ENCODE measurements around the gene CYP26A1.

The CYP26A1 gene

DNA sequence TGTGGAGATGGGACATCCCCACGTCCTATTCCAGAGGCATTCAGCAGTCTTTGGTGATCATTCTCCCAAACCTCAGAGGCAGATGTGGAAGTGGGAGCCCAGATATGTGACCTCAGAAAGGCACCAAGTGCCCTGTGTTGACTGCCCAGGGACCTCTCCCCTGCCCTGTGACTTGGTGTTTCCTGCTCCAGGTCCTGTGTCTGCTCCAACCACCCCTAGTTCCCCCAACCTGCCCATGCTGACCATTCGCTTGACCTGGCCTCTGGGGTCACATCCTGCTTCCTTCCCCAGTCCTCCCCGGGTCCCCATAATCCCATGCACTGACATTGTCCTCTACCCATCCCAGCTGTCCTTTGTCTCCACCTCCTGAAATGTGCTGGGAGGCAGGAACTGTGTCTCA is 7.6 kb downstream of the CYP26A1 start:
- H3K4me3 ChIP-seq (ENCODE audit: low read depth, low read length): no peak overlapping the region
- DNase-seq (ENCODE audit: low read depth): no peak
- TF ChIP-seq, protein P1, sequence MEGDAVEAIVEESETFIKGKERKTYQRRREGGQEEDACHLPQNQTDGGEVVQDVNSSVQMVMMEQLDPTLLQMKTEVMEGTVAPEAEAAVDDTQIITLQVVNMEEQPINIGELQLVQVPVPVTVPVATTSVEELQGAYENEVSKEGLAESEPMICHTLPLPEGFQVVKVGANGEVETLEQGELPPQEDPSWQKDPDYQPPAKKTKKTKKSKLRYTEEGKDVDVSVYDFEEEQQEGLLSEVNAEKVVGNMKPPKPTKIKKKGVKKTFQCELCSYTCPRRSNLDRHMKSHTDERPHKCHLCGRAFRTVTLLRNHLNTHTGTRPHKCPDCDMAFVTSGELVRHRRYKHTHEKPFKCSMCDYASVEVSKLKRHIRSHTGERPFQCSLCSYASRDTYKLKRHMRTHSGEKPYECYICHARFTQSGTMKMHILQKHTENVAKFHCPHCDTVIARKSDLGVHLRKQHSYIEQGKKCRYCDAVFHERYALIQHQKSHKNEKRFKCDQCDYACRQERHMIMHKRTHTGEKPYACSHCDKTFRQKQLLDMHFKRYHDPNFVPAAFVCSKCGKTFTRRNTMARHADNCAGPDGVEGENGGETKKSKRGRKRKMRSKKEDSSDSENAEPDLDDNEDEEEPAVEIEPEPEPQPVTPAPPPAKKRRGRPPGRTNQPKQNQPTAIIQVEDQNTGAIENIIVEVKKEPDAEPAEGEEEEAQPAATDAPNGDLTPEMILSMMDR (conservative IDR thresholded peaks at IDR 0.05; ENCODE audit: low read depth, low read length): no peak

DNA sequence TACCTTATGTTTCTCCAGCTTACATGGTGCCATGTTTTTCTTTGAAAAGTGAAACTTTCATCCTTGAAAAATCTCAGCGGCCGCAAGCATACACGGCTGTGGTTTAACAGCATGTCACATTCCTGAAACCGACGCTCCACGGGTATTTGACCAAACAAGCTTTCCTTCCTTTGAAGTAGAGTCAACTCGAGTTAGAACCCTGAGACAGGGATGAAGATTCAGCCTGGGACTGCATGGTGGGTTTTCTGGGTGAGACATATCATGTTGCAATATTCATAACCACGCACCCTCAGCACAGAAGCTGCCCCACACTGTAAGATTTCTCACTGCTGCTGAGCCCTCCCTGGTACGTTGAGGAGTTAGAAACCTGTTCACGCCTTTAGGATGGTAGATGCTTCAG is 8.1 kb downstream of the CYP26A1 start:
- H3K4me3 ChIP-seq (ENCODE audit: low read depth, low read length): no peak overlapping the region
- TF ChIP-seq, protein P1 (conservative IDR thresholded peaks at IDR 0.05; ENCODE audit: low read depth, low read length): no peak
- DNase-seq (ENCODE audit: low read depth): peak; percentile 97

DNA sequence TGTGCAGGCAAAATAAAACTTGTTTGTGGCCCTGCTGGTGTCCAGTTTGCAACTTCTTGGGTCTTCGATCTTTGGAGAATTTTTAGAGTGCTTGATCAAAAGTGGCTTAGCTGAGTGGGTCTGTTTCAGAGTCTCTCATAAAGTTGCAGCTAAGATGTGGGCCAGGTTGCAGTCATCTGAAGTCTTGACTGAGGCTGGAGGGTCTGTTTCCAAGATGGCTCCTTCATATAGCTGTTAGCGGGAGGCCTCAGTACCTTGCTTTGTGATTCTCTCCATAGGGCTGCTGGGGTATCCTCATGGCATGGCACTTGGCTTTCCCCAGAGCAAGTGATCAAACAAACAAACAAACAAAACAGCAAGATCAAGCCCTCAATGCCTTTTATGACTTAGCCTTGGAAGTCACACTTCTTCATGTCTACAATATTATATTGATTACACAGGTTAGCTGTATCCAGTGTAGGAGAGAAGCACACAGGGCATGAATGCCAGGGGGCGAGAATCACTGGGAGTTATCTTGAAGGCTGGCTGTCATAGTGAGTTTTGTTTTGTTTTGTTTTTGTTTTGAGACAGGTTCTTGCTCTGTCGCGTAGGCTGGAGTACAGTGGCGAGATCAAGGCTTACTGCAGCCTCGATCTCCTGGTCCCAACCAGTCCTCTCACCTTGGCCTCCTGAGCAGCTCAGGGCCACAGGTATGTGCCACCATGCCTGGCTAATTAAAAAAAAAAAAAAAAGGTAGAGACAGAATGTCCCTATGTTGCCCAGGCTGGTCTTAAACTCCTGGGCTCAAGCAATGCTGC is 10.2 kb downstream of the CYP26A1 start:
- TF ChIP-seq, protein P1 (conservative IDR thresholded peaks at IDR 0.05; ENCODE audit: low read depth, low read length): no peak
- H3K4me3 ChIP-seq (ENCODE audit: low read depth, low read length): no peak overlapping the region
- DNase-seq (ENCODE audit: low read depth): no peak

DNA sequence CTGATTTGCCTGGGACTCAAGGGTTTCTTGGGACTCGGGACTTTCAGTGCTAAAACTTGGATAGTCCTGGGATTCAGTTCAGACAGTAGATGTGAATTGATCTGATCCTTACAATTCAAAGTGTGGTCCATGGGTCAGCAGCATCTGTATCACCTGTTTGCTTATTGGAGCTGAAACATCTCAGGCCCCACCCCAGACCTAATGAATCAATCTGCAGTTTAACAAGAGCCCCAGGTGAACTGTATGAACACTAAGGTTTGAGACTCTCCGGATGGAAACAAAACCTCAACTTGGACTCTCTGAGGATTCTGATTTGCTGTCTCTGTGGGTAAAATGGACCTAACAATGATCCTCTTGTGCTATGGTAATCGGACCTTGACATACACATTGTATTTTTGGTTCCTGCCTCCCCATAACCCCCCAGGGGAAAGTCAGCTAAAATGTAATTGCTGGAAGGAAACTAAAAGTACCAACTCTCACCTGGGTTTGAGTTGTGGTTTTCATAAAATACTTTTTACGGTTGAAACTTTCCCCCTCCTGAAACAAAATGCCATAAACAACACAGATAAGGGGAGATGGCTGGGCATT is 11.7 kb downstream of the CYP26A1 start:
- TF ChIP-seq, protein P1 (conservative IDR thresholded peaks at IDR 0.05; ENCODE audit: low read depth, low read length): no peak
- no peak overlapping the region for H3K4me3 ChIP-seq (ENCODE audit: low read depth, low read length)
- no peak for DNase-seq (ENCODE audit: low read depth)

DNA sequence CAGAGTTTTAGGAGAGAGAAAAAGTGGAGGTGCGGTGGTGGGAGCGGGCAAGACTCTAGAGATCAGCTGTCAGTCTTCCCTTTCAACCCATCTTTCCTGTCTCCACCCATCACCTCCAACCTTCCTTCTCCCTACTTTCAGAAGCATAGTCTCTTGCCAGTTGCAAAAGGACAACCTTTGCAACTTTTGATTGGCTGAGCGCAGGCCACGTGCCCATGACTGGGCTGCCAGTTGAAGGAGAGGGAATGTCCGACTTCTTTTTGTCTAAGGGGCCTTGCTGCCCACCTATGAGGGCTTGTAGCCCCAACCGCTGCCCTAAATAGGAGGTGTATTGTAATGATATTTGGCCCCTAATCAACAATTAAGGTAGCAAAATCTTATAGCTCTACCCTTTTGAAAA is 12.6 kb downstream of the CYP26A1 start:
- no peak for DNase-seq (ENCODE audit: low read depth)
- TF ChIP-seq, protein P1 (conservative IDR thresholded peaks at IDR 0.05; ENCODE audit: low read depth, low read length): no peak
- H3K4me3 ChIP-seq (ENCODE audit: low read depth, low read length): no peak overlapping the region

DNA sequence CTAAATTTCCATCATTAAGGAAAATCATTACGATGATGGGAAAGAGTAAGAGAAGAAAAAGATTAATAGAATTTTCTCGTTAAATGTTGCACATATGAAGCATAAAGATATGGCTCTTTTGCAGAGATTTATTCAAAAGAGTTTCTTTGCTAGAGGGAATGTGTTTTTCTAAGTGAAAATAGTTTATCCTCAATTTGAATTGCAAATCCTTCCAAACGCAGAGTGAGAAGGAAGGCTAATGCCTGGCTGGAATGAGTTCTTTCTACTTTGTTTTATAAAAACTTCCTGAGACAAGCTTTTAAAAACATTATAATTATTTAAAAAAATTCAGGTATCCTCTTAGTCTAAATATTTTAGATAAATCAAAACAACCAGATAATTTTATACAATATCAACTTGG is 14.2 kb downstream of the CYP26A1 start:
- no peak for DNase-seq (ENCODE audit: low read depth)
- H3K4me3 ChIP-seq (ENCODE audit: low read depth, low read length): no peak overlapping the region

More for the DNA sequence above, 14.2 kb downstream of the CYP26A1 start:
- TF ChIP-seq, protein P1 (conservative IDR thresholded peaks at IDR 0.05; ENCODE audit: low read depth, low read length): no peak

Measured in choroid plexus epithelial cell (primary cell).